ENCODE data around the gene SLC35E3.

Gene SLC35E3

GRCh38 chr12:68821357-68822188 lies 75.6 kb downstream of the SLC35E3 start:
- Histone ChIP-seq H3K27me3 (ENCODE audit: insufficient read depth, low read length) (no peaks in the 10 kb centered on the region), H3K27ac (ENCODE audit: low read depth, low read length, poor library complexity, severe bottlenecking) (no peak overlapping the region), H3K4me2 (ENCODE audit: low read length) (no peak overlapping the region), H3K9ac (ENCODE audit: low read length) (no peak overlapping the region), H3F3A (ENCODE audit: insufficient read depth, low read length) (peaks cover 18% of the 10 kb centered on the region), H3K9me2 (ENCODE audit: low read depth, low read length) (no peaks in the 10 kb centered on the region), H3K4me1 (ENCODE audit: insufficient read depth, low read length, severe bottlenecking) (no peaks in the 10 kb centered on the region), H3K79me2 (ENCODE audit: insufficient read depth, low read length) (peaks cover 26% of the 10 kb centered on the region), H4K20me1 (ENCODE audit: insufficient read depth, low read length) (peaks cover 10% of the 10 kb centered on the region), H3K4me3 (ENCODE audit: low read depth, low read length, poor library complexity, severe bottlenecking) (no peak overlapping the region), H2AFZ (ENCODE audit: low read length) (no peak overlapping the region), H3K9me3 (ENCODE audit: low read length) (no peaks in the 10 kb centered on the region), H3K36me3 (ENCODE audit: insufficient read depth, low read length) (peaks cover 96% of the 10 kb centered on the region)
- TF ChIP-seq EZH2 (IDR thresholded peaks at IDR 0.05; ENCODE audit: borderline replicate concordance, low read length) (no peak), CTCF (IDR thresholded peaks at IDR 0.05; ENCODE audit: low read length) (no peak)

- Histone ChIP-seq H3K79me2 (ENCODE audit: insufficient read depth, low read length) (peaks cover 20% of the 10 kb centered on the region; the same call in 1 of the 2 replicates), H3K9me3 (ENCODE audit: low read length) (no peaks in the 10 kb centered on the region), H2AFZ (ENCODE audit: low read length) (no peak overlapping the region), H3K9ac (ENCODE audit: low read length) (no peak overlapping the region), H3F3A (ENCODE audit: insufficient read depth, low read length) (peaks cover 31% of the 10 kb centered on the region), H3K27me3 (ENCODE audit: insufficient read depth, low read length) (no peaks in the 10 kb centered on the region), H3K4me1 (ENCODE audit: insufficient read depth, low read length, severe bottlenecking) (no peaks in the 10 kb centered on the region), H4K20me1 (ENCODE audit: insufficient read depth, low read length) (peaks cover 7% of the 10 kb centered on the region), H3K36me3 (ENCODE audit: insufficient read depth, low read length) (peaks cover 100% of the 10 kb centered on the region), H3K4me2 (ENCODE audit: low read length) (no peak overlapping the region), H3K27ac (ENCODE audit: low read depth, low read length, poor library complexity, severe bottlenecking) (no peak overlapping the region), H3K4me3 (ENCODE audit: low read depth, low read length, poor library complexity, severe bottlenecking) (no peak overlapping the region), H3K9me2 (ENCODE audit: low read depth, low read length) (no peaks in the 10 kb centered on the region)
- TF ChIP-seq CTCF (IDR thresholded peaks at IDR 0.05; ENCODE audit: low read length) (no peak), EZH2 (IDR thresholded peaks at IDR 0.05; ENCODE audit: borderline replicate concordance, low read length) (no peak)
Observed at GRCh38 chr12:68823696-68824095, 77.7 kb downstream of the SLC35E3 start.

- Histone ChIP-seq H3K9ac (ENCODE audit: low read length) (no peak overlapping the region), H3K4me2 (ENCODE audit: low read length) (no peak overlapping the region), H3K4me1 (ENCODE audit: insufficient read depth, low read length, severe bottlenecking) (no peaks in the 10 kb centered on the region), H3K27me3 (ENCODE audit: insufficient read depth, low read length) (no peaks in the 10 kb centered on the region), H3K36me3 (ENCODE audit: insufficient read depth, low read length) (peaks cover 100% of the 10 kb centered on the region), H3K4me3 (ENCODE audit: low read depth, low read length, poor library complexity, severe bottlenecking) (no peak overlapping the region), H3K27ac (ENCODE audit: low read depth, low read length, poor library complexity, severe bottlenecking) (no peak overlapping the region), H3K79me2 (ENCODE audit: insufficient read depth, low read length) (peaks cover 16% of the 10 kb centered on the region; the same call in 1 of the 2 replicates), H2AFZ (ENCODE audit: low read length) (no peak overlapping the region), H3F3A (ENCODE audit: insufficient read depth, low read length) (peaks cover 35% of the 10 kb centered on the region), H4K20me1 (ENCODE audit: insufficient read depth, low read length) (peaks cover 4% of the 10 kb centered on the region), H3K9me2 (ENCODE audit: low read depth, low read length) (no peaks in the 10 kb centered on the region), H3K9me3 (ENCODE audit: low read length) (no peaks in the 10 kb centered on the region)
- no peak for TF ChIP-seq CTCF (IDR thresholded peaks at IDR 0.05; ENCODE audit: low read length)
- no peak for TF ChIP-seq EZH2 (IDR thresholded peaks at IDR 0.05; ENCODE audit: borderline replicate concordance, low read length)
Observed at GRCh38 chr12:68824131-68824530, 78.2 kb downstream of the SLC35E3 start.

Data from OCI-LY1 (cell line).